ENCODE results near the gene WIPF1. TPM values are rescaled to one million over a fixed set of nuclear protein-coding genes. Genes with fewer than 3 reads are reported as not detected.

The WIPF1 gene
- total RNA-seq, 2 donors from 2014 or later: 198 to 237 TPM

Other genes starting within 250 kb of the WIPF1 start
- 10 to 100 TPM; 17.1 to 19.9 TPM for gene SCRN3, start 202.1 kb downstream of the WIPF1 start, total RNA-seq
- 10 to 100 TPM; 12.6 to 13.5 TPM for gene GPR155, start 110.8 kb downstream of the WIPF1 start, total RNA-seq
- gene CHRNA1, start 166.7 kb upstream of the WIPF1 start, total RNA-seq: not detected